Stimulated activated CD4-positive, alpha-beta T cell treated with anti-CD3 and anti-CD28 coated beads, Interleukin-2, amount 100 ng/mL, for 48 hours (primary cell): Measurements from ENCODE around the gene LYRM9.
"Not testable (repeated sequence)": the region's sequence is repeated elsewhere in the genome, so short reads cannot be mapped to it uniquely, and the experiment has no call there.

Experiments
- DNase-seq, 2 donors: peaks; one replicate each; pipeline ENCODE4 v3.0.0-alpha.2; 2020

Gene LYRM9

DNA sequence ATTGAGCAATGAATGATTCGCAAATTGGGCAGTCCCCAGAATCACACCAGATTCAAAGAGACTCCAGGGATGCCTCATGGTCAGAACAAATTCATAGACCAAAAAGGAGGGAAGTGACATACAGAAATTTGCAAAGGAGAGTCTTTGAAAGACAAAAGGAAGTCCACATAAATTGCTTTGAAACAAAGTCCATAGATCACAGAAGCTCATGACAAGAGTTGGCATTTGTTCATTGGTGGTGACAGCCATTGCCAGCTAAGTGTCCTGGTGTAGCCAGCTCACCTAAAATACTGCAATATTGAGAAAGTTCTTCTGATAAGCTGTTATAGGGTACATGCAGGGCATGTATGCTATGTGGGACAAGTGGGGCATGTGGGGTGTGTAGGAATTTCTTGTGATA is 55.4 kb downstream of the LYRM9 start:
- not testable (repeated sequence) for DNase-seq

DNA sequence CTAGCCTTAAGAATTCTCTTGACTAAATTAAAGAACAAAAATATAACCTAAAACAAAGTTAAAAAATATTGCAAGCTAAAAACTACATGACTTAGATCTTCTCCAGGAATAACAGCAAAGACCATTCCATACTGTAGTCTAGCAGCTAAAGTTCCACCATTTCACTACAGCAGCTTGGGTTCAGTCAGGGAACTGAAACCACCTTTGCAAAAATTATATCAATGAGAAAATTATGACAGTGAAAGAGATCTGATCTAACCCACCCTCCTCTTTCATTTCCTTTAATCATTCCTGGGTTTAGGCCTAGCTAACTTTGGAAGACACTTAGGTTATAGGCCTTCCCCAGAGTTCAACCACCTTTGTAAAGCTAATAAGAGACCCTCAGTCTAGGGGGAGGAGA is 56.5 kb downstream of the LYRM9 start:
- no peak for DNase-seq

DNA sequence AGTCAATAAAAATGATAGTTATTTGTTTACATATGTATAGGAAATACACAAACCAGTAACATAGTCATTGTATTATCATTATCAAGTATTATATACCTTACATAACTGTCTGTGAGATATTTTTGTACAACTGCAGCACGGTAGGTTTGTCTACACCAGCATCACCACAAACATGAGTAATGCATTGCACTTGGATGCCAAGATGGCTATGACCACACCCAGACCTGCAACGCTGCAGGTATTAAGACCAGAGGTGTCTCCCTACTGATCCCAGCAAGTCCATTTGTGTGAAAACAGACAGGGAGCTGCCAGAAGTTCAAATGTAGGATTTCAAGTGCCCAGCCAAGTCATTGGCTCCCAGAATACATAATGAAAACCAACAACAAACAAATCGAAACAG is 58.6 kb downstream of the LYRM9 start:
- DNase-seq: no peak

DNA sequence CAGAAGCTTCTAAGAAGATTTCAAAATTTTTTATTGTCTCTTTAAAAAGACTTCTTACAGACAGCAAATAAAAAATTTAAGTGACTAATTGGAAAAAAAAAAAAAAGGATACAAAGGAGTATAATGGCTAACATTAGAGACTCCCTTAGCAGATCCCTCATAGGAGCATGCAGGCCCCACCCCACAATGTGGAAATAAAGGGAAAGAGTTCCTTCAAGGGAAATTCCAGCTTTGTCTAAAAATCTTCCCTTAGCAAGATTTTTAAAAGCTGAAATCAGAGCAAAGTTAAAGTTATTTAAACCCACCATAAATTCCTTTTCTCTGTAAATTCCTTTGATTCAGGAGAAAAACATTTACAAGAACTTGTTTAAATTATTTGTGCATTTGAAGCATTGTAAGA is 60.3 kb downstream of the LYRM9 start:
- no peak for DNase-seq

DNA sequence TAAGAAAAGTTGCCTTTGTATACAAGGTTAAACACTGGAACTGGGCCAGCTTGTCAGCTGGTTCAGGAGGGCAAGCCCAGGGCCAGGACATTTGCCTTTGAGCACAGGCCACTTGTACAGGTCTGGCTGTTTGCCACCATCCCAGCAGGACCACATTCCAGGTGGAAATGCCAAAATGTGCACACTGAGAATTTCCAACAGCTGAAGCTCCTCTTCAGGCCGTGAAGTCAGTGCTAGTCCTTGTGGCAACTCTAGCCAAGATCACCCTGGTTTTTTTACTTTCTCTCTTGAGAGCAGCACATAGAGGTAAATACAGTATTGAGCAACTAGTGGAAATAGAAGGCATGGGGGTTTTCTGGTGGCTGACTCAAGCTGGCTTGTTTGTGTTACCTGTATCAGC is 63.3 kb downstream of the LYRM9 start:
- DNase-seq: not testable (repeated sequence)

DNA sequence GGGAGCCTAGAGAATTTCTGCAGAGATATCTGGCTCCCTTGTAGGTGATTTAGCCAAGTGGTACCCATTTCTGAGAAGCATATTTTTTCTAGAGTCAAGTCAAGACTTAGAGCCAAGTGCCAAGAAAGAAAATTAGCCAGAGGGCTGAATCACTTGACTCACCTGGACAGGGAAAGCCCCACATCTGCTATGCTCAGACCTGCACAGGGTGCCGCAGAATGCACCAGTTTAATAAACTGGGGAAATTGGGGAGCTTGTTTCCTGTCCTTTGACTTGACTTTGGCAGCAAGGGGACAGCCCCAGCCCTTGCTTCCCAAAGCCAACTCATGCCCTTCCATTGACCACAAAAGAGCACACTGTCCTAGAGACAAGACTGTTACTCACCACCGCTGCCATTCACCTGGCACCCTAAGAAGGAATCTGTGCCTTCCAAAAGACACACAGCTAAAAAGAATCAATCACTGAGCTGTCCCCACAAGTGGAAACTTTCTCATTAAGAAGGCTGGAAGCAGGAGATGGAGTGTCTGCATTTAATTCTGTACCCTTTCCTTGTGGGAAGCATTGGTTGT is 63.9 kb downstream of the LYRM9 start:
- not testable (repeated sequence) for DNase-seq
